ENCODE results near the gene TMEM87B. TPM values are rescaled to one million over a fixed set of nuclear protein-coding genes. Genes with fewer than 3 reads are reported as not detected.

TMEM87B gene
- total and polyA plus RNA-seq, 9 donors: 7.1 to 23.8 (median 13.2) TPM

- no peak for TF ChIP-seq EP300 (IDR thresholded peaks at IDR 0.05)
- TF ChIP-seq POLR2A (IDR thresholded peaks at IDR 0.05): no peak
- TF ChIP-seq, protein P1, sequence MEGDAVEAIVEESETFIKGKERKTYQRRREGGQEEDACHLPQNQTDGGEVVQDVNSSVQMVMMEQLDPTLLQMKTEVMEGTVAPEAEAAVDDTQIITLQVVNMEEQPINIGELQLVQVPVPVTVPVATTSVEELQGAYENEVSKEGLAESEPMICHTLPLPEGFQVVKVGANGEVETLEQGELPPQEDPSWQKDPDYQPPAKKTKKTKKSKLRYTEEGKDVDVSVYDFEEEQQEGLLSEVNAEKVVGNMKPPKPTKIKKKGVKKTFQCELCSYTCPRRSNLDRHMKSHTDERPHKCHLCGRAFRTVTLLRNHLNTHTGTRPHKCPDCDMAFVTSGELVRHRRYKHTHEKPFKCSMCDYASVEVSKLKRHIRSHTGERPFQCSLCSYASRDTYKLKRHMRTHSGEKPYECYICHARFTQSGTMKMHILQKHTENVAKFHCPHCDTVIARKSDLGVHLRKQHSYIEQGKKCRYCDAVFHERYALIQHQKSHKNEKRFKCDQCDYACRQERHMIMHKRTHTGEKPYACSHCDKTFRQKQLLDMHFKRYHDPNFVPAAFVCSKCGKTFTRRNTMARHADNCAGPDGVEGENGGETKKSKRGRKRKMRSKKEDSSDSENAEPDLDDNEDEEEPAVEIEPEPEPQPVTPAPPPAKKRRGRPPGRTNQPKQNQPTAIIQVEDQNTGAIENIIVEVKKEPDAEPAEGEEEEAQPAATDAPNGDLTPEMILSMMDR (IDR thresholded peaks at IDR 0.05): no peak
- DNase-seq: peak in 1 of 5 donors; percentile 5
- WGBS, 3 donors: 73 to 80% (median 79%) methylated on average over 7 of the region's 7 CpGs
- intact Hi-C loops (cut with DNase I): no loop called here
- no peak overlapping the region for H3K27ac ChIP-seq
- no peaks in the 10 kb centered on the region for H3K36me3 ChIP-seq
- no peaks in the 10 kb centered on the region for H3K4me1 ChIP-seq (ENCODE audit: insufficient read depth)
- H3K4me3 ChIP-seq: no peak overlapping the region
- H3K27me3 ChIP-seq: no peaks in the 10 kb centered on the region
- H3K9me3 ChIP-seq: no peaks in the 10 kb centered on the region
Measured at GRCh38 chr2:112149866-112150435, 94.9 kb downstream of the TMEM87B start.

DNA sequence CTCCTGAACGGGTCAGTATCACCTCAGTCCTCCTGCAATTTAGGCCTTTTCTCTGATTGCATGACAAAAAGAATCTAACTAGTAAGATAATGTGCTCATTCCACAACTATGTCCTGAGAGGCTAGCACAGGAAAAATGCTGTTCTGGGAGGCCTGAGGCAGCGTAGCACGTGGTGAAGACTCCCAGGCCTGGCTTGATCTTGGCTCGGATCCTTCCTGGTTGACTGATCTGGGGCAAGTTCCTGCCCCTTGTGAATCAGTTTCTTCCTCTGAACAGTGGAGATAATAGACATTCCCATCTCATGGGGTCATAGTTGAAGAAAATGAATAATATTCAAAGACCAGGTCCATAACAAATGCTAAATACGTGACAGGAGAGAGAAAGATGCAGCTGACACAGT lies 95.4 kb downstream of the TMEM87B start:
- WGBS, 3 donors: 50 to 64% (median 58%) methylated on average over 5 of the region's 5 CpGs
- DNase-seq: no peak
- H3K27ac ChIP-seq: no peak overlapping the region

GRCh38 chr2:112150851-112151250 lies 95.8 kb downstream of the TMEM87B start:
- Histone ChIP-seq H3K27me3 (no peaks in the 10 kb centered on the region), H3K4me3 (no peak overlapping the region), H3K9me3 (no peaks in the 10 kb centered on the region), H3K4me1 (ENCODE audit: insufficient read depth) (no peaks in the 10 kb centered on the region), H3K36me3 (no peaks in the 10 kb centered on the region), H3K27ac (no peak overlapping the region)
- intact Hi-C loops (cut with DNase I): no loop called here
- WGBS, 3 donors: 92 to 93% (median 92%) methylated on average over 11 of the region's 11 CpGs
- TF ChIP-seq POLR2A (IDR thresholded peaks at IDR 0.05): no peak
- no peak for TF ChIP-seq EP300 (IDR thresholded peaks at IDR 0.05)
- TF ChIP-seq, protein P1 (IDR thresholded peaks at IDR 0.05): no peak
- DNase-seq: peak in 1 of 5 donors; percentile 13

More for the DNA sequence above, 95.4 kb downstream of the TMEM87B start:
- TF ChIP-seq POLR2A (IDR thresholded peaks at IDR 0.05): no peak
- no peak for TF ChIP-seq EP300 (IDR thresholded peaks at IDR 0.05)
- TF ChIP-seq, protein P1 (IDR thresholded peaks at IDR 0.05): no peak
- no peaks in the 10 kb centered on the region for H3K36me3 ChIP-seq
- H3K4me3 ChIP-seq: no peak overlapping the region
- intact Hi-C loops (cut with DNase I): no loop called here
- no peaks in the 10 kb centered on the region for H3K27me3 ChIP-seq
- no peaks in the 10 kb centered on the region for H3K4me1 ChIP-seq (ENCODE audit: insufficient read depth)
- no peaks in the 10 kb centered on the region for H3K9me3 ChIP-seq

DNA sequence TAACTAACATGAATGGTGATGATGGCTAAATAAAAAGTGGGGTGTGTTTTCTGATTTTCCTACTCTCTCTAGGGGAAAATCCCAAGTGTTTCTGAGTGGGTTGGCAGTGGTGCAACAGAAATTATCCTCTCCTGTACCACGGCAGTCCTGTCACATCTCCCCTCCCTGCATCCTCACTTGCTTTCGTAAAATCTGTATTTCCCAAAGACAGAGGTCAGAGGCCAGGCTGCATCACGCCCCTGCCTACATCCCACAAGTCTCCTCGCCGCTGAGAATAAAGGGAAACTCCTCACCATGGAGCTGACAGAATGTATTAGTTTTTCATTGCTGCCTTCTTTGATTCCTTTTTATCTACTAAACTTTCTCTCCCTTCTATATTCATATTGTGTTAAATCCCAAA lies 96.2 kb downstream of the TMEM87B start:
- intact Hi-C loops (cut with DNase I): no loop called here
- H3K36me3 ChIP-seq: no peaks in the 10 kb centered on the region
- no peak overlapping the region for H3K27ac ChIP-seq
- no peak for DNase-seq
- no peak for TF ChIP-seq EP300 (IDR thresholded peaks at IDR 0.05)
- TF ChIP-seq, protein P1 (IDR thresholded peaks at IDR 0.05): no peak
- TF ChIP-seq POLR2A (IDR thresholded peaks at IDR 0.05): no peak
- no peaks in the 10 kb centered on the region for H3K27me3 ChIP-seq
- H3K4me3 ChIP-seq: no peak overlapping the region
- no peaks in the 10 kb centered on the region for H3K4me1 ChIP-seq (ENCODE audit: insufficient read depth)
- WGBS, 3 donors: 75 to 84% (median 83%) methylated on average over 5 of the region's 5 CpGs
- H3K9me3 ChIP-seq: no peaks in the 10 kb centered on the region

Data from ovary (tissue), 9 donors.